Astrocyte (in vitro differentiated cells and primary cell): Measurements from ENCODE around the gene TMEM9B.

ENCODE experiments used
- CTCF ChIP-seq: IDR thresholded peaks from 2 replicates; pipeline ENCODE4 v1.5.1; 2011; ENCODE audit warnings: low read depth, mild to moderate bottlenecking, inconsistent platforms, low read length, moderate library complexity; ENCODE audit not compliant: insufficient read depth
- EZH2 ChIP-seq: IDR thresholded peaks from 2 replicates; pipeline ENCODE4 v1.6.1; 2012; ENCODE audit warnings: mild to moderate bottlenecking, low read length, inconsistent platforms; ENCODE audit not compliant: insufficient read depth

GRCh38 chr11:9008011-9008550 lies 43.8 kb upstream of the TMEM9B start:
- TF ChIP-seq CTCF, result no peak
- TF ChIP-seq EZH2, result no peak
